WTC11 (cell line): ENCODE results near the gene DTNB. TPM values are rescaled to one million over a fixed set of nuclear protein-coding genes. Genes with fewer than 3 reads are reported as not detected.

ENCODE experiments used
- ATAC-seq: fragments of 200-7000 bp; cut with Tn5 transposase; 2 replicates; pipeline ENCODE4 v1.10.0; 2021; ENCODE audit warnings: mild to moderate bottlenecking, moderate library complexity
- CTCF ChIA-PET: fragments of 300-600 bp; sonication (Branson Sonifier 250); formaldehyde crosslinking; loops from one replicate; lab custom pipeline; 2021; ENCODE audit warnings: antibody characterized with exemption; lab: Charles Lee
- POLR2A ChIA-PET: fragments of 350-600 bp; sonication (Branson Sonifier 250); formaldehyde crosslinking; loops from one replicate; lab custom pipeline; 2021; ENCODE audit warnings: antibody characterized with exemption; lab: Charles Lee
- DNase-seq: peaks from one replicate; pipeline ENCODE4 v3.0.0; 2021; ENCODE audit warnings: low spot score
- H3K27ac Mint-ChIP-seq: 2 replicates; pipeline ENCODE4 v1.8.0; 2021; ENCODE audit warnings: mixed read lengths
- H3K27me3 Mint-ChIP-seq: 2 replicates; pipeline ENCODE4 v1.8.0; 2021; ENCODE audit warnings: low read depth, mild to moderate bottlenecking, moderate library complexity, mixed read lengths
- H3K36me3 Mint-ChIP-seq: 2 replicates; pipeline ENCODE4 v1.8.0; 2021; ENCODE audit warnings: mixed read lengths
- H3K4me1 Mint-ChIP-seq: 2 replicates; pipeline ENCODE4 v1.8.0; 2022; ENCODE audit warnings: mixed read lengths
- H3K4me3 Mint-ChIP-seq: 2 replicates; pipeline ENCODE4 v1.8.0; 2021; ENCODE audit warnings: mild to moderate bottlenecking, moderate library complexity, mixed read lengths
- H3K9me3 Mint-ChIP-seq: 2 replicates; pipeline ENCODE4 v1.8.0; 2021; ENCODE audit warnings: mixed read lengths
- AR ChIP-seq: fragments of 250-450 bp; sonication (Bioruptor Pico); IDR thresholded peaks from 2 replicates; pipeline ENCODE4 v1.9.0; 2021; ENCODE audit warnings: mild to moderate bottlenecking
- CDX4 ChIP-seq: fragments of 250-450 bp; sonication (Bioruptor Pico); IDR thresholded peaks from 2 replicates; pipeline ENCODE4 v1.9.0; 2021; ENCODE audit warnings: moderate library complexity, mild to moderate bottlenecking, inconsistent platforms, borderline replicate concordance
- CTCF ChIP-seq: fragments of 200-600 bp; IDR thresholded peaks from 2 replicates; pipeline ENCODE4 v1.8.0; 2022; ENCODE audit warnings: antibody characterized with exemption
- E2F5 ChIP-seq: sonication (generic); formaldehyde crosslinking; IDR thresholded peaks from 2 replicates; pipeline ENCODE4 v1.8.1; 2022; ENCODE audit warnings: mild to moderate bottlenecking, moderate library complexity, missing genetic modification reagents
- ESRRA ChIP-seq: sonication (generic); formaldehyde crosslinking; IDR thresholded peaks from 2 replicates; pipeline ENCODE4 v1.8.1; 2022; ENCODE audit warnings: mild to moderate bottlenecking, missing genetic modification reagents, borderline replicate concordance
- MLX ChIP-seq: sonication (generic); formaldehyde crosslinking; IDR thresholded peaks from 2 replicates; pipeline ENCODE4 v1.8.1; 2023; ENCODE audit warnings: mild to moderate bottlenecking, missing genetic modification reagents, moderate library complexity
- NFYB ChIP-seq: sonication (generic); formaldehyde crosslinking; conservative IDR thresholded peaks from 2 replicates; pipeline ENCODE4 v1.8.0; 2022; ENCODE audit warnings: low read depth, missing genetic modification reagents
- RELA ChIP-seq: sonication (generic); formaldehyde crosslinking; IDR thresholded peaks from 2 replicates; pipeline ENCODE4 v1.8.1; 2022; ENCODE audit warnings: missing genetic modification reagents, mild to moderate bottlenecking, borderline replicate concordance
- TEAD1 ChIP-seq: sonication (generic); formaldehyde crosslinking; IDR thresholded peaks from 2 replicates; pipeline ENCODE4 v1.8.0; 2022; ENCODE audit warnings: mild to moderate bottlenecking, missing genetic modification reagents
- ZBTB21 ChIP-seq: sonication (generic); formaldehyde crosslinking; IDR thresholded peaks from 2 replicates; pipeline ENCODE4 v1.8.1; 2023; ENCODE audit warnings: mild to moderate bottlenecking, missing genetic modification reagents, borderline replicate concordance
- ZNF281 ChIP-seq: sonication (generic); formaldehyde crosslinking; IDR thresholded peaks from 2 replicates; pipeline ENCODE4 v1.8.0; 2023; ENCODE audit warnings: mild to moderate bottlenecking, missing genetic modification reagents
- ZNF396 ChIP-seq: fragments of 250-450 bp; sonication (Bioruptor Pico); IDR thresholded peaks from 2 replicates; pipeline ENCODE4 v1.8.0; 2021; ENCODE audit warnings: mild to moderate bottlenecking, moderate library complexity, borderline replicate concordance
- ZNF416 ChIP-seq: fragments of 250-450 bp; sonication (Bioruptor Pico); IDR thresholded peaks from 2 replicates; pipeline ENCODE4 v1.9.0; 2021; ENCODE audit warnings: mild to moderate bottlenecking, inconsistent platforms
- ZNF423 ChIP-seq: fragments of 250-450 bp; sonication (Bioruptor Pico); IDR thresholded peaks from 2 replicates; pipeline ENCODE4 v2.1.2; 2022; ENCODE audit warnings: mild to moderate bottlenecking, moderate library complexity
- ZNF512 ChIP-seq: sonication (generic); formaldehyde crosslinking; IDR thresholded peaks from 2 replicates; pipeline ENCODE4 v1.8.1; 2022; ENCODE audit warnings: missing genetic modification reagents, borderline replicate concordance
- total RNA-seq: library from RNA; stranded (reverse); gene quantifications from 3 replicates; pipeline ENCODE4 v1.2.3, GENCODE V29; 2021

Gene DTNB
- total RNA-seq, 1 experiment from 2014 or later: 39.9 TPM

- Mint-ChIP-seq H3K27me3 (no peaks in the 10 kb centered on the region), H3K27ac (peak overlapping the region; percentile 85; the same call in 1 of the 2 replicates), H3K36me3 (peaks cover 1% of the 10 kb centered on the region; the same call in 1 of the 2 replicates)
- DNase-seq: no peak
- TF ChIP-seq ZNF416 (CRISPR knock-in tag) (no peak), TEAD1 (CRISPR knock-in tag) (no peak), CTCF (peak; percentile 60; the same call in 1 of the 2 replicates)
- TF ChIP-seq, all 79 proteins: peak for 1
- CTCF ChIA-PET: interaction anchor here (0.9 kb wide), 1 partner anchor 160 kb away, joined by 5 read pairs; no protein-coding TSS in a partner anchor
- POLR2A ChIA-PET: interaction anchor here (0.6 kb wide), 1 partner anchor 19 kb away, joined by 5 read pairs; no protein-coding TSS in a partner anchor
- H3K4me1 Mint-ChIP-seq: peaks cover 6% of the 10 kb centered on the region
- ATAC-seq: no peak
- no peak overlapping the region for H3K4me3 Mint-ChIP-seq
- H3K9me3 Mint-ChIP-seq: no peaks in the 10 kb centered on the region
Measured at GRCh38 chr2:25521665-25522387, 151.6 kb downstream of the DTNB start.

GRCh38 chr2:25521126-25521525 lies 152.3 kb downstream of the DTNB start:
- ATAC-seq (no peak), DNase-seq (no peak)
- Mint-ChIP-seq H3K27me3 (no peaks in the 10 kb centered on the region), H3K27ac (no peak overlapping the region), H3K4me3 (no peak overlapping the region), H3K4me1 (peaks cover 6% of the 10 kb centered on the region), H3K36me3 (peaks cover 3% of the 10 kb centered on the region; the same call in 1 of the 2 replicates), H3K9me3 (no peaks in the 10 kb centered on the region)
- TF ChIP-seq ESRRA (no peak), MLX (CRISPR knock-in tag) (no peak), ZBTB21 (CRISPR knock-in tag) (no peak), AR (no peak), ZNF512 (CRISPR knock-in tag) (no peak), RELA (CRISPR knock-in tag) (no peak), NFYB (CRISPR knock-in tag) (no peak), CDX4 (no peak)
- ChIA-PET CTCF (interaction anchor here (0.8 to 0.9 kb wide), 2 partner anchors 9 to 159 kb away, joined by 4 to 5 read pairs; no protein-coding TSS in a partner anchor), POLR2A (interaction anchor here (0.6 kb wide), 2 partner anchors 19 to 316 kb away, joined by 3 to 5 read pairs; no protein-coding TSS in a partner anchor)

GRCh38 chr2:25517701-25518100 lies 155.7 kb downstream of the DTNB start:
- Mint-ChIP-seq H3K27ac (no peak overlapping the region), H3K9me3 (no peaks in the 10 kb centered on the region), H3K36me3 (peaks cover 3% of the 10 kb centered on the region; the same call in 1 of the 2 replicates), H3K27me3 (no peaks in the 10 kb centered on the region), H3K4me3 (no peak overlapping the region), H3K4me1 (peaks cover 14% of the 10 kb centered on the region)
- POLR2A ChIA-PET: interaction anchor here (0.7 kb wide), 1 partner anchor 9 kb away, joined by 3 read pairs; no protein-coding TSS in a partner anchor
- CTCF ChIA-PET: no interaction called here
- ATAC-seq (no peak), DNase-seq (no peak)
- no peak for TF ChIP-seq E2F5
- no peak for TF ChIP-seq ZNF396 (CRISPR knock-in tag)
- TF ChIP-seq ZNF281 (CRISPR knock-in tag): no peak
- TF ChIP-seq ZNF423 (CRISPR knock-in tag): no peak
